WTC11 (cell line): ENCODE measurements around the gene CELF2. TPM values are rescaled to one million over a fixed set of nuclear protein-coding genes. Genes with fewer than 3 reads are reported as not detected.

Experiments used
- ATAC-seq: fragments of 200-7000 bp; cut with Tn5 transposase; 2 replicates; pipeline ENCODE4 v1.10.0; 2021; ENCODE audit warnings: mild to moderate bottlenecking, moderate library complexity
- CTCF ChIA-PET: fragments of 300-600 bp; sonication (Branson Sonifier 250); formaldehyde crosslinking; loops from one replicate; lab custom pipeline; 2021; ENCODE audit warnings: antibody characterized with exemption; lab: Charles Lee
- POLR2A ChIA-PET: fragments of 350-600 bp; sonication (Branson Sonifier 250); formaldehyde crosslinking; loops from one replicate; lab custom pipeline; 2021; ENCODE audit warnings: antibody characterized with exemption; lab: Charles Lee
- DNase-seq: peaks from one replicate; pipeline ENCODE4 v3.0.0; 2021; ENCODE audit warnings: low spot score
- H3K27ac Mint-ChIP-seq: 2 replicates; pipeline ENCODE4 v1.8.0; 2021; ENCODE audit warnings: mixed read lengths
- H3K27me3 Mint-ChIP-seq: 2 replicates; pipeline ENCODE4 v1.8.0; 2021; ENCODE audit warnings: low read depth, mild to moderate bottlenecking, moderate library complexity, mixed read lengths
- H3K36me3 Mint-ChIP-seq: 2 replicates; pipeline ENCODE4 v1.8.0; 2021; ENCODE audit warnings: mixed read lengths
- H3K4me1 Mint-ChIP-seq: 2 replicates; pipeline ENCODE4 v1.8.0; 2022; ENCODE audit warnings: mixed read lengths
- H3K4me3 Mint-ChIP-seq: 2 replicates; pipeline ENCODE4 v1.8.0; 2021; ENCODE audit warnings: mild to moderate bottlenecking, moderate library complexity, mixed read lengths
- H3K9me3 Mint-ChIP-seq: 2 replicates; pipeline ENCODE4 v1.8.0; 2021; ENCODE audit warnings: mixed read lengths
- ATF1 ChIP-seq: sonication (generic); formaldehyde crosslinking; IDR thresholded peaks from 2 replicates; pipeline ENCODE4 v1.8.1; 2023; ENCODE audit warnings: mild to moderate bottlenecking, moderate library complexity, missing genetic modification reagents
- ATF6 ChIP-seq: sonication (generic); formaldehyde crosslinking; IDR thresholded peaks from 2 replicates; pipeline ENCODE4 v1.8.1; 2023; ENCODE audit warnings: mild to moderate bottlenecking, missing genetic modification reagents
- CBFB ChIP-seq: sonication (generic); formaldehyde crosslinking; IDR thresholded peaks from 2 replicates; pipeline ENCODE4 v1.8.1; 2022; ENCODE audit warnings: mild to moderate bottlenecking, low read depth, missing genetic modification reagents
- CREM ChIP-seq: sonication (generic); formaldehyde crosslinking; IDR thresholded peaks from 2 replicates; pipeline ENCODE4 v1.8.1; 2022; ENCODE audit warnings: mild to moderate bottlenecking, missing genetic modification reagents, moderate library complexity
- GABPB1 ChIP-seq: sonication (generic); formaldehyde crosslinking; IDR thresholded peaks from 2 replicates; pipeline ENCODE4 v1.8.1; 2023; ENCODE audit warnings: mild to moderate bottlenecking, missing genetic modification reagents
- NFATC4 ChIP-seq: fragments of 250-450 bp; sonication (Bioruptor Pico); IDR thresholded peaks from 2 replicates; pipeline ENCODE4 v1.9.0; 2021; ENCODE audit warnings: mild to moderate bottlenecking
- NR1H2 ChIP-seq: sonication (generic); formaldehyde crosslinking; IDR thresholded peaks from 2 replicates; pipeline ENCODE4 v1.9.0; 2021; ENCODE audit warnings: mild to moderate bottlenecking, moderate library complexity, missing genetic modification reagents
- PRDM15 ChIP-seq: sonication (generic); formaldehyde crosslinking; IDR thresholded peaks from 2 replicates; pipeline ENCODE4 v1.8.0; 2022; ENCODE audit warnings: missing genetic modification reagents
- SMAD3 ChIP-seq: sonication (generic); formaldehyde crosslinking; IDR thresholded peaks from 2 replicates; pipeline ENCODE4 v1.8.0; 2022; ENCODE audit warnings: missing genetic modification reagents, mild to moderate bottlenecking, borderline replicate concordance
- SOX15 ChIP-seq: fragments of 250-450 bp; sonication (Bioruptor Pico); IDR thresholded peaks from 2 replicates; pipeline ENCODE4 v1.9.0; 2021; ENCODE audit warnings: mild to moderate bottlenecking
- USF2 ChIP-seq: sonication (generic); formaldehyde crosslinking; IDR thresholded peaks from 2 replicates; pipeline ENCODE4 v1.8.1; 2023; ENCODE audit warnings: mild to moderate bottlenecking, missing genetic modification reagents, moderate library complexity
- ZNF396 ChIP-seq: fragments of 250-450 bp; sonication (Bioruptor Pico); IDR thresholded peaks from 2 replicates; pipeline ENCODE4 v1.8.0; 2021; ENCODE audit warnings: mild to moderate bottlenecking, moderate library complexity, borderline replicate concordance
- ZNF416 ChIP-seq: fragments of 250-450 bp; sonication (Bioruptor Pico); IDR thresholded peaks from 2 replicates; pipeline ENCODE4 v1.9.0; 2021; ENCODE audit warnings: mild to moderate bottlenecking, inconsistent platforms
- ZNF671 ChIP-seq: fragments of 250-450 bp; sonication (Bioruptor Pico); IDR thresholded peaks from 2 replicates; pipeline ENCODE4 v1.8.0; 2021; ENCODE audit warnings: mild to moderate bottlenecking
- total RNA-seq: library from RNA; stranded (reverse); gene quantifications from 3 replicates; pipeline ENCODE4 v1.2.3, GENCODE V29; 2021
- TF ChIP-seq, protein P1 (sequence below): sonication (generic); formaldehyde crosslinking; IDR thresholded peaks from 2 replicates; pipeline ENCODE4 v1.8.0; 2023; ENCODE audit warnings: mild to moderate bottlenecking, missing genetic modification reagents
- TF ChIP-seq, protein P2 (sequence below): sonication (generic); formaldehyde crosslinking; IDR thresholded peaks from 2 replicates; pipeline ENCODE4 v1.8.1; 2022; ENCODE audit warnings: low read depth, missing genetic modification reagents, borderline replicate concordance
- TF ChIP-seq, protein P3 (sequence below): fragments of 250-450 bp; sonication (Bioruptor Pico); IDR thresholded peaks from 2 replicates; pipeline ENCODE4 v1.8.0; 2021; ENCODE audit warnings: mild to moderate bottlenecking
- TF ChIP-seq, protein P4 (sequence below): sonication (generic); formaldehyde crosslinking; IDR thresholded peaks from 2 replicates; pipeline ENCODE4 v1.8.1; 2022; ENCODE audit warnings: low read depth, mild to moderate bottlenecking, moderate library complexity, missing genetic modification reagents, borderline replicate concordance
- TF ChIP-seq, protein P5 (sequence below): sonication (generic); formaldehyde crosslinking; IDR thresholded peaks from 2 replicates; pipeline ENCODE4 v1.8.1; 2022; ENCODE audit warnings: missing genetic modification reagents, borderline replicate concordance

Gene CELF2
- total RNA-seq, 1 experiment from 2014 or later = 24.6 TPM

DNA sequence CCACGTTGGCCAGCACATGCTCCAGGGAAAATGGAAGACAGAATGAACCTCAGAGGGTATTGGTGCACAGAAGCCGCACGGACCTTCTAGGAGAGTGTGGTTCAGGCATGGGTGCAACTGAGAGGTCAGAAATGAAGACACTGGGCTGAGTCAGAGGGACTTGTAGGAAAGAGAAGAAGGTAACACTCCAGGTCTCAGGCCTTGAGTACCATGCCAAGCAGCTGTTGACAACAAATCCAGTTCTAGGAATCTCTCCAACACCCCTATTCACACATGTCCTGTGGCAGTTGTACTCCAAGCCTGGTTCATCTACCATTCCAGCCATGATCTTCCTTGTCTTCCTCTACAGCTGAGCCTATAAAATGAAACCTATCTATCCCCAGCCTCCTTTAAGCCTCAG is 342.2 kb downstream of the CELF2 start:
- no peak overlapping the region for H3K4me3 Mint-ChIP-seq
- CTCF ChIA-PET = no interaction called here
- DNase-seq (no peak), ATAC-seq (no peak)
- TF ChIP-seq ZNF671 = no peak
- TF ChIP-seq, protein P1, sequence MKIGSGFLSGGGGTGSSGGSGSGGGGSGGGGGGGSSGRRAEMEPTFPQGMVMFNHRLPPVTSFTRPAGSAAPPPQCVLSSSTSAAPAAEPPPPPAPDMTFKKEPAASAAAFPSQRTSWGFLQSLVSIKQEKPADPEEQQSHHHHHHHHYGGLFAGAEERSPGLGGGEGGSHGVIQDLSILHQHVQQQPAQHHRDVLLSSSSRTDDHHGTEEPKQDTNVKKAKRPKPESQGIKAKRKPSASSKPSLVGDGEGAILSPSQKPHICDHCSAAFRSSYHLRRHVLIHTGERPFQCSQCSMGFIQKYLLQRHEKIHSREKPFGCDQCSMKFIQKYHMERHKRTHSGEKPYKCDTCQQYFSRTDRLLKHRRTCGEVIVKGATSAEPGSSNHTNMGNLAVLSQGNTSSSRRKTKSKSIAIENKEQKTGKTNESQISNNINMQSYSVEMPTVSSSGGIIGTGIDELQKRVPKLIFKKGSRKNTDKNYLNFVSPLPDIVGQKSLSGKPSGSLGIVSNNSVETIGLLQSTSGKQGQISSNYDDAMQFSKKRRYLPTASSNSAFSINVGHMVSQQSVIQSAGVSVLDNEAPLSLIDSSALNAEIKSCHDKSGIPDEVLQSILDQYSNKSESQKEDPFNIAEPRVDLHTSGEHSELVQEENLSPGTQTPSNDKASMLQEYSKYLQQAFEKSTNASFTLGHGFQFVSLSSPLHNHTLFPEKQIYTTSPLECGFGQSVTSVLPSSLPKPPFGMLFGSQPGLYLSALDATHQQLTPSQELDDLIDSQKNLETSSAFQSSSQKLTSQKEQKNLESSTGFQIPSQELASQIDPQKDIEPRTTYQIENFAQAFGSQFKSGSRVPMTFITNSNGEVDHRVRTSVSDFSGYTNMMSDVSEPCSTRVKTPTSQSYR = no peak
- TF ChIP-seq USF2 (CRISPR knock-in tag) = no peak
- no peak for TF ChIP-seq CREM (CRISPR knock-in tag)
- TF ChIP-seq, protein P2, sequence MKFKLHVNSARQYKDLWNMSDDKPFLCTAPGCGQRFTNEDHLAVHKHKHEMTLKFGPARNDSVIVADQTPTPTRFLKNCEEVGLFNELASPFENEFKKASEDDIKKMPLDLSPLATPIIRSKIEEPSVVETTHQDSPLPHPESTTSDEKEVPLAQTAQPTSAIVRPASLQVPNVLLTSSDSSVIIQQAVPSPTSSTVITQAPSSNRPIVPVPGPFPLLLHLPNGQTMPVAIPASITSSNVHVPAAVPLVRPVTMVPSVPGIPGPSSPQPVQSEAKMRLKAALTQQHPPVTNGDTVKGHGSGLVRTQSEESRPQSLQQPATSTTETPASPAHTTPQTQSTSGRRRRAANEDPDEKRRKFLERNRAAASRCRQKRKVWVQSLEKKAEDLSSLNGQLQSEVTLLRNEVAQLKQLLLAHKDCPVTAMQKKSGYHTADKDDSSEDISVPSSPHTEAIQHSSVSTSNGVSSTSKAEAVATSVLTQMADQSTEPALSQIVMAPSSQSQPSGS (CRISPR knock-in tag) = no peak
- TF ChIP-seq SMAD3 (CRISPR knock-in tag) = no peak
- TF ChIP-seq ATF1 (CRISPR knock-in tag) = no peak
- TF ChIP-seq SOX15 (CRISPR knock-in tag) = no peak
- no peak for TF ChIP-seq NFATC4 (CRISPR knock-in tag)
- TF ChIP-seq GABPB1 = no peak
- TF ChIP-seq PRDM15 (CRISPR knock-in tag) = no peak
- TF ChIP-seq CBFB (CRISPR knock-in tag) = no peak
- TF ChIP-seq, protein P3, sequence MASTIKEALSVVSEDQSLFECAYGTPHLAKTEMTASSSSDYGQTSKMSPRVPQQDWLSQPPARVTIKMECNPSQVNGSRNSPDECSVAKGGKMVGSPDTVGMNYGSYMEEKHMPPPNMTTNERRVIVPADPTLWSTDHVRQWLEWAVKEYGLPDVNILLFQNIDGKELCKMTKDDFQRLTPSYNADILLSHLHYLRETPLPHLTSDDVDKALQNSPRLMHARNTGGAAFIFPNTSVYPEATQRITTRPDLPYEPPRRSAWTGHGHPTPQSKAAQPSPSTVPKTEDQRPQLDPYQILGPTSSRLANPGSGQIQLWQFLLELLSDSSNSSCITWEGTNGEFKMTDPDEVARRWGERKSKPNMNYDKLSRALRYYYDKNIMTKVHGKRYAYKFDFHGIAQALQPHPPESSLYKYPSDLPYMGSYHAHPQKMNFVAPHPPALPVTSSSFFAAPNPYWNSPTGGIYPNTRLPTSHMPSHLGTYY (CRISPR knock-in tag) = no peak
- TF ChIP-seq NR1H2 (CRISPR knock-in tag) = no peak
- H3K9me3 Mint-ChIP-seq = peaks cover 22% of the 10 kb centered on the region
- peaks cover 9% of the 10 kb centered on the region for H3K36me3 Mint-ChIP-seq
- no peaks in the 10 kb centered on the region for H3K4me1 Mint-ChIP-seq
- POLR2A ChIA-PET = no interaction called here
- no peak overlapping the region for H3K27ac Mint-ChIP-seq
- H3K27me3 Mint-ChIP-seq = no peaks in the 10 kb centered on the region; the same call in 1 of the 2 replicates

GRCh38 chr10:11363497-11363896 is 345.8 kb downstream of the CELF2 start:
- DNase-seq = no peak
- no peaks in the 10 kb centered on the region; the same call in 1 of the 2 replicates for H3K27me3 Mint-ChIP-seq
- ATAC-seq = no peak
- no peak overlapping the region for H3K4me3 Mint-ChIP-seq
- ChIA-PET CTCF (interaction anchor here (0.8 kb wide), 1 partner anchor 61 kb away, joined by 3 read pairs; no protein-coding TSS in a partner anchor), POLR2A (no interaction called here)
- H3K27ac Mint-ChIP-seq = no peak overlapping the region
- peaks cover 6% of the 10 kb centered on the region for H3K36me3 Mint-ChIP-seq
- peaks cover 21% of the 10 kb centered on the region for H3K9me3 Mint-ChIP-seq
- no peaks in the 10 kb centered on the region for H3K4me1 Mint-ChIP-seq
- TF ChIP-seq ZNF416 (CRISPR knock-in tag) = no peak
- TF ChIP-seq ATF6 (CRISPR knock-in tag) = no peak
- TF ChIP-seq, protein P4, sequence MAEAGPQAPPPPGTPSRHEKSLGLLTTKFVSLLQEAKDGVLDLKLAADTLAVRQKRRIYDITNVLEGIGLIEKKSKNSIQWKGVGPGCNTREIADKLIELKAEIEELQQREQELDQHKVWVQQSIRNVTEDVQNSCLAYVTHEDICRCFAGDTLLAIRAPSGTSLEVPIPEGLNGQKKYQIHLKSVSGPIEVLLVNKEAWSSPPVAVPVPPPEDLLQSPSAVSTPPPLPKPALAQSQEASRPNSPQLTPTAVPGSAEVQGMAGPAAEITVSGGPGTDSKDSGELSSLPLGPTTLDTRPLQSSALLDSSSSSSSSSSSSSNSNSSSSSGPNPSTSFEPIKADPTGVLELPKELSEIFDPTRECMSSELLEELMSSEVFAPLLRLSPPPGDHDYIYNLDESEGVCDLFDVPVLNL (CRISPR knock-in tag) = no peak
- TF ChIP-seq, protein P5, sequence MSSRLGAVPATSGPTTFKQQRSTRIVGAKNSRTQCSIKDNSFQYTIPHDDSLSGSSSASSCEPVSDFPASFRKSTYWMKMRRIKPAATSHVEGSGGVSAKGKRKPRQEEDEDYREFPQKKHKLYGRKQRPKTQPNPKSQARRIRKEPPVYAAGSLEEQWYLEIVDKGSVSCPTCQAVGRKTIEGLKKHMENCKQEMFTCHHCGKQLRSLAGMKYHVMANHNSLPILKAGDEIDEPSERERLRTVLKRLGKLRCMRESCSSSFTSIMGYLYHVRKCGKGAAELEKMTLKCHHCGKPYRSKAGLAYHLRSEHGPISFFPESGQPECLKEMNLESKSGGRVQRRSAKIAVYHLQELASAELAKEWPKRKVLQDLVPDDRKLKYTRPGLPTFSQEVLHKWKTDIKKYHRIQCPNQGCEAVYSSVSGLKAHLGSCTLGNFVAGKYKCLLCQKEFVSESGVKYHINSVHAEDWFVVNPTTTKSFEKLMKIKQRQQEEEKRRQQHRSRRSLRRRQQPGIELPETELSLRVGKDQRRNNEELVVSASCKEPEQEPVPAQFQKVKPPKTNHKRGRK (CRISPR knock-in tag) = no peak
- TF ChIP-seq USF2 (CRISPR knock-in tag) = no peak
- TF ChIP-seq ZNF396 = no peak
